Measurements from ENCODE around the gene UNC13A. TPM values are rescaled to one million over a fixed set of nuclear protein-coding genes. Genes with fewer than 3 reads are reported as not detected.
A peak's percentile ranks its signal among the peaks of the same experiment; 100 is the strongest.

UNC13A gene
- total and polyA plus RNA-seq, 2 of the 13 experiments (the other 11 are each of a cell fraction or from before 2014, with no cell fraction given) = 0.11 to 0.45 TPM

GRCh38 chr19:17681505-17682125 lies 6.5 kb downstream of the UNC13A start (continued):
- no peak for TF ChIP-seq HMGXB3 (CRISPR knock-in tag; IDR thresholded peaks at IDR 0.05; ENCODE audit: borderline replicate concordance)
- no peak for TF ChIP-seq RBFOX2 (IDR thresholded peaks at IDR 0.05; ENCODE audit: low read depth, low read length)
- 0 out of 2 replicates have a peak, but pooled peaks have one; percentile 22 for TF ChIP-seq SAP130 (CRISPR knock-in tag; IDR thresholded peaks at IDR 0.05; ENCODE audit: low read depth)
- no peak for TF ChIP-seq ZNF407 (CRISPR knock-in tag; IDR thresholded peaks at IDR 0.05; ENCODE audit: not compliant biosample characterization)
- no peak for TF ChIP-seq CBX5 (CRISPR knock-in tag; IDR thresholded peaks at IDR 0.05; ENCODE audit: borderline replicate concordance)
- no peak for TF ChIP-seq MAFK (conservative IDR thresholded peaks at IDR 0.05 in 1 of 2, IDR thresholded peaks at IDR 0.05 in 1 of 2; ENCODE audit: low read length in 2 of 2)
- TF ChIP-seq, protein P1, sequence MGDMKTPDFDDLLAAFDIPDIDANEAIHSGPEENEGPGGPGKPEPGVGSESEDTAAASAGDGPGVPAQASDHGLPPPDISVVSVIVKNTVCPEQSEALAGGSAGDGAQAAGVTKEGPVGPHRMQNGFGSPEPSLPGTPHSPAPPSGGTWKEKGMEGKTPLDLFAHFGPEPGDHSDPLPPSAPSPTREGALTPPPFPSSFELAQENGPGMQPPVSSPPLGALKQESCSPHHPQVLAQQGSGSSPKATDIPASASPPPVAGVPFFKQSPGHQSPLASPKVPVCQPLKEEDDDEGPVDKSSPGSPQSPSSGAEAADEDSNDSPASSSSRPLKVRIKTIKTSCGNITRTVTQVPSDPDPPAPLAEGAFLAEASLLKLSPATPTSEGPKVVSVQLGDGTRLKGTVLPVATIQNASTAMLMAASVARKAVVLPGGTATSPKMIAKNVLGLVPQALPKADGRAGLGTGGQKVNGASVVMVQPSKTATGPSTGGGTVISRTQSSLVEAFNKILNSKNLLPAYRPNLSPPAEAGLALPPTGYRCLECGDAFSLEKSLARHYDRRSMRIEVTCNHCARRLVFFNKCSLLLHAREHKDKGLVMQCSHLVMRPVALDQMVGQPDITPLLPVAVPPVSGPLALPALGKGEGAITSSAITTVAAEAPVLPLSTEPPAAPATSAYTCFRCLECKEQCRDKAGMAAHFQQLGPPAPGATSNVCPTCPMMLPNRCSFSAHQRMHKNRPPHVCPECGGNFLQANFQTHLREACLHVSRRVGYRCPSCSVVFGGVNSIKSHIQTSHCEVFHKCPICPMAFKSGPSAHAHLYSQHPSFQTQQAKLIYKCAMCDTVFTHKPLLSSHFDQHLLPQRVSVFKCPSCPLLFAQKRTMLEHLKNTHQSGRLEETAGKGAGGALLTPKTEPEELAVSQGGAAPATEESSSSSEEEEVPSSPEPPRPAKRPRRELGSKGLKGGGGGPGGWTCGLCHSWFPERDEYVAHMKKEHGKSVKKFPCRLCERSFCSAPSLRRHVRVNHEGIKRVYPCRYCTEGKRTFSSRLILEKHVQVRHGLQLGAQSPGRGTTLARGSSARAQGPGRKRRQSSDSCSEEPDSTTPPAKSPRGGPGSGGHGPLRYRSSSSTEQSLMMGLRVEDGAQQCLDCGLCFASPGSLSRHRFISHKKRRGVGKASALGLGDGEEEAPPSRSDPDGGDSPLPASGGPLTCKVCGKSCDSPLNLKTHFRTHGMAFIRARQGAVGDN (CRISPR knock-in tag; IDR thresholded peaks at IDR 0.05) = 0 out of 2 replicates have a peak, but pooled peaks have one; percentile 11
- TF ChIP-seq ZNF580 (CRISPR knock-in tag; IDR thresholded peaks at IDR 0.05; ENCODE audit: borderline replicate concordance, low read depth) = no peak

Measured in HepG2 (cell line).